SJSA1 (cell line): Measurements from ENCODE around the gene RTN4RL1. TPM values are rescaled to one million over a fixed set of nuclear protein-coding genes. Genes with fewer than 3 reads are reported as not detected.

Experiments
- DNase-seq, 2 experiments: peaks; one replicate each; pipeline ENCODE4 v3.0.0-alpha.2; 2015 to 2020; ENCODE audit warnings: low spot score in 2 of 2, low read depth in 1 of 2
- H3K27ac ChIP-seq: fragments of 250-450 bp; sonication (Bioruptor Pico); 2 replicates; pipeline ENCODE4 v1.5.1; 2020; ENCODE audit warnings: mild to moderate bottlenecking, moderate library complexity
- H3K27me3 ChIP-seq: fragments of 250-450 bp; sonication (Bioruptor Pico); replicated peaks from 2 replicates; pipeline ENCODE4 v1.5.1; 2020; ENCODE audit warnings: mild to moderate bottlenecking, moderate library complexity
- H3K36me3 ChIP-seq: fragments of 250-450 bp; sonication (Bioruptor Pico); 2 replicates; pipeline ENCODE4 v1.5.1; 2020; ENCODE audit warnings: mild to moderate bottlenecking
- H3K4me1 ChIP-seq: fragments of 250-450 bp; sonication (Bioruptor Pico); replicated peaks from 2 replicates; pipeline ENCODE4 v1.6.1; 2021; ENCODE audit warnings: mild to moderate bottlenecking
- H3K4me3 ChIP-seq: fragments of 250-450 bp; sonication (Bioruptor Pico); 2 replicates; pipeline ENCODE4 v1.5.1; 2020; ENCODE audit warnings: mild to moderate bottlenecking
- H3K9me3 ChIP-seq: fragments of 250-450 bp; sonication (Bioruptor Pico); replicated peaks from 2 replicates; pipeline ENCODE4 v1.5.1; 2020; ENCODE audit warnings: mild to moderate bottlenecking
- total RNA-seq: library from RNA; depleted of rRNA; stranded (reverse); fragments of >200 nt; shearing (Covaris generic); gene quantifications from 2 replicates; pipeline ENCODE4 v1.2.3, GENCODE V29; 2014

RTN4RL1 gene
- total RNA-seq, 1 experiment from 2014 or later, result not detected

- H3K27me3 ChIP-seq, result no peaks in the 10 kb centered on the region
- H3K9me3 ChIP-seq, result 0 out of 2 replicates have a peak, but pooled peaks cover 2% of the 10 kb centered on the region
- no peak overlapping the region for H3K4me3 ChIP-seq
- no peaks in the 10 kb centered on the region for H3K4me1 ChIP-seq
- no peak for DNase-seq
- no peaks in the 10 kb centered on the region for H3K36me3 ChIP-seq
- no peak overlapping the region for H3K27ac ChIP-seq
Measured at GRCh38 chr17:1967213-1967612, 57.9 kb downstream of the RTN4RL1 start.

DNA sequence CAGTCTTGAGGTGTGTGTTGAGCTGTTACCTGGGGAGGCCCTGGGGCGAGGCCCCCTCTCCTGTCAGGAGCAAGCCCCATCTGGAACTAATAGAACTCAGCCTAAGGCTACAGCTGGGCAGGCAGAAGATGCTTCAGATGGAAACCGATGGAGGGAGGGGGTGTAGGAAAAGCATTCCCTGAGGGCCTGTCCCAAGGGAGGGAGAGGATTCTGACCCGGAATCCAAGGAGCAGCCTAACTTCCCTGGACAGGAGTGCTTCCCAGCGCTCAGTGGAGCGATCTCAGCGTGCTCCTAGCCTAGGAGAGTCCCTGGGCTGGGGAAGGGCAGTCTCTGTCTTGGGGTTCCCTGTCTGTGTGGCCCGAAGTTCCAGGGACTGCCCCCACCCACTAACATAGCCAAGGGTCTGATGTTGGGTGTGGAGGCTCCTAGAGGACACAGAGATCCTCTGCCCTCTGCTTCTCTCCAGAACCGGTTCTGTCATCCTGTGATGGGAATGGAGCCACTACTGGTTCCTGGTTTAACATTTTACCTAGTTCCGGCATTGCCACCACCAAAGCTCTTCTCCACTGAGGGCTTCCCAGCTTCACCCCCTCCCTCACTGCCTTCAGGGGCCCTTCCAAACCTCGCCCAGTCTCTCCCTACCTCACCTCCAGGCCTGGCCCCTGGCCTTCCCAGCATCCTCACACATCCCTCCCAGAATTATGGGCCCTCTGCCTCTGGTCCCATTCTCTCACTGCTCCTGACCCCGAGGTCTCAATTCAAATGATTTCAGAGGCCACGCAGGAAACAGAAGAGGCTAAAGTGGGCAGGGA is 58.7 kb downstream of the RTN4RL1 start:
- Histone ChIP-seq H3K36me3 (no peaks in the 10 kb centered on the region), H3K4me1 (no peaks in the 10 kb centered on the region), H3K9me3 (0 out of 2 replicates have a peak, but pooled peaks cover 2% of the 10 kb centered on the region), H3K27ac (no peak overlapping the region), H3K27me3 (no peaks in the 10 kb centered on the region), H3K4me3 (no peak overlapping the region)
- no peak for DNase-seq

DNA sequence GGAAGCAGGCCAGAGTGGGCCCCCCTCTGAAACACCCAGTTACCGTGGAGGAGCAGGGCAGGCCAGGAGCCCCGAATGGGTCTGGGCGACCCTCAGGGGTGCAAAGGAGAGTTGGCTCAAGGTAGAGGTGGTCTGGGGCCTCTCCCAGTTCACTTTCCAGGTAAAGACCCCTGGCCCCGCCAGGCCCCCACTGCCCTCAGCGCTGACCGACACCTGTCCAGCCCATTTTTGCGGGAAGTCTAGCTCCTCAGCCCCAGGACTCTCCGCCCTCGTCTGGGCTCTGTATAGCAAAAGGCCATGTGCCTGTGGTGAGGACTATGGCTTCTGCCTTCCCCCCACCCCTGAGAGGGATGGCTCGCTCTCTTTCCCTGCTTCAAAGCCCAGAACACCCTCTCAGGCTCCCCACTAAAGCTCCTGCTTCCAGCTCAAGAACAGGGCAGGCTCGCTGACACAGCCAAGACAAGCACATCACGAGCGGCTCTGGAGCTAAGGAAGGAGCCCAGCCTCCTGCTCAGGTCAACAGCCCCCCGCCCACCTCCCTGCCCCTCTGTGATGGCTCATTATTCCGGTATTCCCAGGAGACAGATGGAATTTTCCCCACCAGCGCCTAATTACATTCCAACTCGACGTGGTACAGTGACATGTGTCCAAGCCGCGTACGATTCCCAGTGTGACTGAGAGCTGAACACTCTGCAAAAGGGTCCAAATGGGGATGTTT is 59.4 kb downstream of the RTN4RL1 start:
- Histone ChIP-seq H3K27ac (no peak overlapping the region), H3K4me1 (no peaks in the 10 kb centered on the region; the same call in 1 of the 2 replicates), H3K27me3 (no peaks in the 10 kb centered on the region), H3K36me3 (no peaks in the 10 kb centered on the region), H3K9me3 (no peaks in the 10 kb centered on the region), H3K4me3 (no peak overlapping the region)
- DNase-seq, result no peak

GRCh38 chr17:1963250-1963649 is 61.9 kb downstream of the RTN4RL1 start:
- DNase-seq, result no peak
- H3K9me3 ChIP-seq, result no peaks in the 10 kb centered on the region
- no peak overlapping the region for H3K4me3 ChIP-seq
- H3K27ac ChIP-seq, result no peak overlapping the region
- no peaks in the 10 kb centered on the region for H3K36me3 ChIP-seq
- H3K27me3 ChIP-seq, result no peaks in the 10 kb centered on the region
- no peaks in the 10 kb centered on the region; the same call in 1 of the 2 replicates for H3K4me1 ChIP-seq

DNA sequence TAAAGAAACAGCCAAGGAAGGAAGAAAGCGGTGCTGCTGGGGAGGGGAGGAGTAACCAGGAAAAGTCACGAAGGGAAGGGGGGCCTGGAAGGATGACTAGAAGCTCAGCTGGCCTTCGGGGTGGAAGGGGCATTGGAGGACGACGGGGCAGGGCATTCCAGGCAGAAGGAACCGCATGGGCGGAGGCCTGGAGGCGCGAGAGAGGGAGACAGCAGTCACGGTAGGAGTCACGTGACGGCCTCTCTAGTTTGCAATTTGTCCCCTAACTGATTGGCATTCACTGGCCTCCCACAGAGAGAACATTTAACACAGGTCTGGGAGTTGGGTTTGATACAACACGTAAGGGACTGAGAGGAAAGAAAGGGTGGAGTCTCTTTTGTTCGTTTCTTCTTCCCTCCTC is 63.9 kb downstream of the RTN4RL1 start:
- Histone ChIP-seq H3K27ac (no peak overlapping the region), H3K36me3 (no peaks in the 10 kb centered on the region), H3K27me3 (no peaks in the 10 kb centered on the region), H3K4me1 (no peaks in the 10 kb centered on the region; the same call in 1 of the 2 replicates), H3K4me3 (no peak overlapping the region), H3K9me3 (no peaks in the 10 kb centered on the region)
- DNase-seq, result no peak

DNA sequence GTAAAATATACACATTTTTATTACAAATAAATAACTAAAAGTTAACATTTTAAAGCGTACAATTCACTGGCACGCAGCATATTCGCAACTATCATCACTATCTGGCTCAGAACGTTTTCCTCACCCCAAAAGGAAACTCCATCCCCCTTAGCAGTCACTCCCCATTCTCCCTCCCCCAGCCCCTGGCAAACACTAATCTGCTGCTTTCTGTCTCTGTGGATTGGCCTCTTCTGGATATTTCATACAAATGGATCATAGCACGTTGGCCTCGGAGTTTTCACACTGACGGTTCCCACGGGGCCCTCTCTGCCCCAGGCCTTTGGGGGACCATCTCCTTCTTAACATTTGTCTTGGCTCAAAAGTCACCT is 64.6 kb downstream of the RTN4RL1 start:
- H3K9me3 ChIP-seq, result no peaks in the 10 kb centered on the region
- H3K27me3 ChIP-seq, result no peaks in the 10 kb centered on the region
- no peak for DNase-seq
- H3K36me3 ChIP-seq, result no peaks in the 10 kb centered on the region
- H3K4me3 ChIP-seq, result no peak overlapping the region
- H3K27ac ChIP-seq, result no peak overlapping the region
- H3K4me1 ChIP-seq, result no peaks in the 10 kb centered on the region; the same call in 1 of the 2 replicates

DNA sequence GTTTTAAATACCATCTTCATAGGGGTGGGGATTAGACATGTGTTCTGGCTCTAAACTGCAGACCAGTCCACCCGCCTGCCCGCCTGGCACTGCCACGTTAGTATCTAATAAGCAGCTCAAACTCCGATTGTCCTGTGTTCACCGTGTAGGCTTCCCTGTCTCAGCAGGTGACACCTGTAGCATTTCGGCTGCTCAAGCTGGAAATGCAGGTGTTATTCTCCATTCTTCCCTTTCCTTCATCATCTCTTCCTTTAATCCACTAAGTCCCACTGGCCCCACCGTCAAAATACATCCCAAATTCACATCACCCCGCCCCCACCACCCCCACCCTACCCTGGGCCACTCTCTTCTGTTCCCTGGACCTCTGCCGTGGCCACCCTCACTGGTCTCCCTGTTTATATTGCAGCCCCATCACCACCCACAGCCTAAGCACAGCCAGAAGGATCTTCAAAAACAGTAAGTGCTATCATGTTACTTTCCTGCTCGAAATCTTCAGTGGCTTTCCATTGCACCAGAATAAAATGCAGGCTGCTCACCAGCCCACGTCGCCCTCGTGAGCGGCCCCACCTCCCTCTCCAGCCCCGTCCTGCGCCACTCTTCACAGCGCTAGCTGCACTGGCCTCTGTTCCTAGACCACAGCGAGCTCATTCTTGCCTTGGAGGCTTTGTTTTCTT is 65.1 kb downstream of the RTN4RL1 start:
- no peak for DNase-seq
- Histone ChIP-seq H3K4me1 (no peaks in the 10 kb centered on the region; the same call in 1 of the 2 replicates), H3K36me3 (no peaks in the 10 kb centered on the region), H3K4me3 (no peak overlapping the region), H3K27ac (no peak overlapping the region), H3K27me3 (no peaks in the 10 kb centered on the region), H3K9me3 (no peaks in the 10 kb centered on the region)

- no peak for DNase-seq
- Histone ChIP-seq H3K27me3 (no peaks in the 10 kb centered on the region), H3K27ac (no peak overlapping the region), H3K4me1 (no peaks in the 10 kb centered on the region; the same call in 1 of the 2 replicates), H3K4me3 (no peak overlapping the region), H3K9me3 (no peaks in the 10 kb centered on the region), H3K36me3 (no peaks in the 10 kb centered on the region)
Measured at GRCh38 chr17:1958134-1958881, 66.8 kb downstream of the RTN4RL1 start.

GRCh38 chr17:1957037-1957436 is 68.1 kb downstream of the RTN4RL1 start:
- Histone ChIP-seq H3K27ac (no peak overlapping the region), H3K27me3 (no peaks in the 10 kb centered on the region), H3K36me3 (no peaks in the 10 kb centered on the region), H3K9me3 (no peaks in the 10 kb centered on the region), H3K4me1 (no peaks in the 10 kb centered on the region; the same call in 1 of the 2 replicates), H3K4me3 (no peak overlapping the region)
- DNase-seq, result no peak

DNA sequence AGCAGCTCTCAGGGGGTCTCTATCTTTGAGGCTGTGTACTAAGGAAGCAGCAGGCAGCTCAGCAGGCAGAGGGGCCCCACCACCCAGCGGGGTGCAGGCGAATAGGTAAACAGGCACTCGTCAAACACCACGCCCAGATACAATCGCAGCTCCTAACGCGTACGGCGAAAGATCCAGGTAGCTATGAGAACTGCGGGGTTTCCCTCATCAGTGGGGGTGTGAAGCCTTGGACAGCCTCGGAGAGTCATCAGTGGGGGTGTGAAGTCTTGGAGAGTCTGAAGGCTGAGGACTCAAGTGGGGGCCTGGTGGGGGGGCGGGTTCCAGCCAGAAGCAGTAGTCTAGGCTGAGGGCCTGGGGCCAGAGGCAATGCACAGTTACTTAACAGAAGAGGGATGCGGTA is 69.0 kb downstream of the RTN4RL1 start:
- H3K36me3 ChIP-seq, result no peaks in the 10 kb centered on the region
- no peak for DNase-seq
- no peaks in the 10 kb centered on the region for H3K9me3 ChIP-seq
- H3K27ac ChIP-seq, result no peak overlapping the region
- H3K4me3 ChIP-seq, result no peak overlapping the region
- no peaks in the 10 kb centered on the region; the same call in 1 of the 2 replicates for H3K4me1 ChIP-seq
- H3K27me3 ChIP-seq, result no peaks in the 10 kb centered on the region

DNA sequence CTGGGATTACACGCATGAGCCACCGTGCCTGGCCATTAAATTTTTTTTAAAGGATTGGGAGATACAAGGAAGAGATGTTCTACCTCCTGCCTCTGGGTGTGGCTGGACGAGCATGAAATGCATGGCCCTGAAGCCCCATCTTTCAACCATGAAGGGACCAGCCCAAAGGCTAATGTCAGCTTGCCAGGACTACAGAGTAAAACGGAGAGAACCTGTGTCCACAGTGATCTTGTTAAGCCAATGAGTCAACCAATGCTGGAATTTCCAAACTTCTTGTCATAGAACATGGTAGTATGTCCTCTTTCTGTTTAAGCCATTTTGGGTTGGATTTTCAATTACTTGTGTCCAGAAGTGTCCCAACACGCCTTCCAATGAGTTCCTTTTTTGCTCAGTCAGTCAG is 71.3 kb downstream of the RTN4RL1 start:
- Histone ChIP-seq H3K4me3 (no peak overlapping the region), H3K4me1 (no peaks in the 10 kb centered on the region), H3K36me3 (no peaks in the 10 kb centered on the region), H3K9me3 (no peaks in the 10 kb centered on the region), H3K27ac (no peak overlapping the region), H3K27me3 (no peaks in the 10 kb centered on the region)
- DNase-seq, result no peak

DNA sequence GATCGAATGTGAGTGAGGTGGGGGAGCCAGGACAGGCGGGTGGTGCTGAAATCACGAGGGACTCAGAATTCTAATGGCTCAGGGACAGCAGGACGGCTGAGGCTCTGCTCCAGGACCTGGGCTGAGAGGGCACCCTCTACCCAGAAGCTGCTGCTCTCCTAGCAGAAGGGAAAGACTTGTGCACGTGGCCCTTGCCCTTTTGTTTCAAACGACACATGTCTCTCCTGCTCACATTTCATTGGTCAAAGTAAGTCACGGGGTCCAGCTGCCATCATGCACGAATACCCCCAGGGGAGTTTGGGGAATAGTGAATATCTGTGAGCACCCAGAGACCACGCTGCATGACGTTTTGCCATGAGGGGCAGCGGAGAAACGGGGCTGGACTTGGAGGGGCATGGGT is 73.2 kb downstream of the RTN4RL1 start:
- Histone ChIP-seq H3K4me3 (no peak overlapping the region), H3K36me3 (no peaks in the 10 kb centered on the region), H3K27me3 (no peaks in the 10 kb centered on the region), H3K27ac (no peak overlapping the region), H3K4me1 (no peaks in the 10 kb centered on the region), H3K9me3 (no peaks in the 10 kb centered on the region)
- DNase-seq, result no peak

GRCh38 chr17:1949754-1950153 is 75.4 kb downstream of the RTN4RL1 start:
- no peaks in the 10 kb centered on the region for H3K36me3 ChIP-seq
- DNase-seq, result no peak
- no peaks in the 10 kb centered on the region for H3K27me3 ChIP-seq
- no peaks in the 10 kb centered on the region for H3K4me1 ChIP-seq
- no peak overlapping the region for H3K27ac ChIP-seq
- H3K4me3 ChIP-seq, result no peak overlapping the region
- H3K9me3 ChIP-seq, result no peaks in the 10 kb centered on the region
